ENCODE results near the gene TP53TG3. TPM values are rescaled to one million over a fixed set of nuclear protein-coding genes. Genes with fewer than 3 reads are reported as not detected.
"Not testable (repeated sequence)": the region's sequence is repeated elsewhere in the genome, so short reads cannot be mapped to it uniquely, and the experiment has no call there.

The TP53TG3 gene, protein sequence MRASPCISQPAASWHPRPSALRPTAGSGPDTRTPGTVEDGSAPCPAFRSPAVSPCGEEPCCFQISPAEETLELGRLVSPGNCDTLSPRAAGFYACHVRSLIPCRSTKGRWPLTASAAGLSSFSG
- total RNA-seq (2014; rRNA removed; shearing (Covaris generic)): not detected in 2 replicates

DNA sequence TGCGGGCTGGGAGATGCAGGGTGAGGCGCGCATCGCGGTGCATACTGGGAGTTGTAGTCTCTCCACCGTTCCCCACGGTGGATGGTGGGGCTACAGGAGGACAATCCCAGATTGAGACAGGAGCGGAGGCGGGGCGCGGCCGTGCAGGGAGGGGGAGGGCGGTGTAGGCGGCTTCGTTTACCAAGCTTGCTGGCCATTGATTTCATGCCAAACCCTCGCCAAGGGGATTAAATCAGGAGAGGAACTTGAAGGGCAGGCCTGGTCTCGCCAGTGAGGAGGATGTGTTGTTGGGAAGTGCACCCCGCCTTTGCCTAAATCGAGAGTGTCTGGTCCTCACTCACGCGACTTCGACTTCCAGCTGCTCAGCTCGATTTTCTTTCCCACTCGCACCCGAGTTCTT, at the start of gene TP53TG3:
Gene TP53TG3 (minus strand): TSS at position 101 of the 400 bp plus-strand sequence. CDS start 68 bp downstream, at position 33.
- H3K4me3 ChIP-seq (ENCODE audit: insufficient read depth, low read depth, low read length); DNase-seq; H3K36me3 ChIP-seq (replicated peaks; ENCODE audit: control insufficient read depth, insufficient read depth, low read length); H3K27me3 ChIP-seq (ENCODE audit: control insufficient read depth, insufficient read depth, low read length): not testable (repeated sequence)

- not testable (repeated sequence) for H3K27me3 ChIP-seq (ENCODE audit: control insufficient read depth, insufficient read depth, low read length); H3K4me3 ChIP-seq (ENCODE audit: insufficient read depth, low read depth, low read length); H3K36me3 ChIP-seq (replicated peaks; ENCODE audit: control insufficient read depth, insufficient read depth, low read length); DNase-seq
These were observed 25.1 kb downstream of the TP53TG3 start for GRCh38 chr16:32650876-32651275.

DNA sequence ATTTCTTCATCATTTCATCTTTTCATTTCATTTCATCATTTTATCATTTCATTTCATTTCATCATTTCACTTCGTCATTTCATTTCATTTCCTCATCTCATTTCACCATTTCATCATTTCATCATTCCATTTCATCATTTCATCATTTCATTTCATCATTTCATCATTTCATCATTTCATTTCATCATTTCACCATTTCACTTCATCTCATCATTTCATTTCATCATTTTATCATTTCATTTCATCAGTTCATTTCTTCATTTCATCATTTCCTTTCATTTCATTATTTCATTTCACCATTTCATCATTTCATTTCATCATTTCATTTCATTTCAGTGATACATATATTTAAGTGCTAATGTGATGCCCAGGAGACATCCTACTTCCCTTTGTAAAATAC, 28.4 kb downstream of the TP53TG3 start:
- not testable (repeated sequence) for H3K36me3 ChIP-seq (replicated peaks; ENCODE audit: control insufficient read depth, insufficient read depth, low read length); DNase-seq; H3K4me3 ChIP-seq (ENCODE audit: insufficient read depth, low read depth, low read length); H3K27me3 ChIP-seq (ENCODE audit: control insufficient read depth, insufficient read depth, low read length)

- H3K4me3 ChIP-seq (ENCODE audit: insufficient read depth, low read depth, low read length); DNase-seq; H3K36me3 ChIP-seq (replicated peaks; ENCODE audit: control insufficient read depth, insufficient read depth, low read length); H3K27me3 ChIP-seq (ENCODE audit: control insufficient read depth, insufficient read depth, low read length): not testable (repeated sequence)
These were observed 29.2 kb downstream of the TP53TG3 start for GRCh38 chr16:32646780-32647179.

GRCh38 chr16:32646177-32646576, 29.8 kb downstream of the TP53TG3 start:
- H3K4me3 ChIP-seq (ENCODE audit: insufficient read depth, low read depth, low read length); H3K36me3 ChIP-seq (replicated peaks; ENCODE audit: control insufficient read depth, insufficient read depth, low read length); H3K27me3 ChIP-seq (ENCODE audit: control insufficient read depth, insufficient read depth, low read length); DNase-seq: not testable (repeated sequence)

- H3K27me3 ChIP-seq (ENCODE audit: control insufficient read depth, insufficient read depth, low read length); DNase-seq; H3K4me3 ChIP-seq (ENCODE audit: insufficient read depth, low read depth, low read length); H3K36me3 ChIP-seq (replicated peaks; ENCODE audit: control insufficient read depth, insufficient read depth, low read length): not testable (repeated sequence)
These were observed 30.6 kb downstream of the TP53TG3 start for GRCh38 chr16:32645278-32645908.

DNA sequence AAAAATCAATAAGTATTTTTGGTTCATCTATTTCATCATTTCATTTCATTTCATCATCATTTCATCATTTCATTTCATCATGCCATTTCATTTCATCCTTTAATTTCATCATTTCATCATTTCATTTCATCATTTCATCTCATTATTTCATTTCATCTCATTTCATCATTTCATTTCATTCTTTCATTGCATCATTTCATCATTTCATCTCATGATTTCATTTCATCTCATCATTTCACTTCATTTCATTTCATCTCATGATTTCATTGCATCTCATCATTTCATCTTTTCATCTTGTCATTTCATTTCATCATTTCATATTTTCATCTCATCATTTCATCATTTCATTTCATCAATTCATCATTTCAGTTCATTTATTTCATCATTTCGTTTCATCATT, 31.2 kb downstream of the TP53TG3 start:
- H3K36me3 ChIP-seq (replicated peaks; ENCODE audit: control insufficient read depth, insufficient read depth, low read length); DNase-seq; H3K4me3 ChIP-seq (ENCODE audit: insufficient read depth, low read depth, low read length); H3K27me3 ChIP-seq (ENCODE audit: control insufficient read depth, insufficient read depth, low read length): not testable (repeated sequence)

DNA sequence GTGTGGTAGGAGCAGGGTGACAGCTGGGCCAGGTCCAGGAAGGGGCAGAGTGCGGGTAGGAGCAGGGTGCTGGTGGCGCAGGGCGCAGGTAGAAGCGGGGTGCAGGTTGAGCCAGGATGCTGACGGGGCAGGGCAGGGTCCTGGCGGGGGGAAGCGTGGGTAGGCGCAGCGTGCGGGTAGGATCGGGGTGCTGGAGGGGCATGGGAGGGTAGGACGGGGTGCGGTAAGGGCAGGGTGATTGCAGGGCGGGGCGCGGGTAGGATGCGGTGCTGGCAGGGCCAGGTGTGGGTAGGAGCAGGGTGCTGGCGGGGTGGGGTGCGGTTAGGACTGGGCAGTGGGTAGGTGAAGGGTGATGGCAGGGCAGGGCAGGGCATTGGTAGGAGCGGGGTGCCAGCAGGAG, 38.4 kb downstream of the TP53TG3 start:
- not testable (repeated sequence) for DNase-seq; H3K4me3 ChIP-seq (ENCODE audit: insufficient read depth, low read depth, low read length); H3K27me3 ChIP-seq (ENCODE audit: control insufficient read depth, insufficient read depth, low read length); H3K36me3 ChIP-seq (replicated peaks; ENCODE audit: control insufficient read depth, insufficient read depth, low read length)

DNA sequence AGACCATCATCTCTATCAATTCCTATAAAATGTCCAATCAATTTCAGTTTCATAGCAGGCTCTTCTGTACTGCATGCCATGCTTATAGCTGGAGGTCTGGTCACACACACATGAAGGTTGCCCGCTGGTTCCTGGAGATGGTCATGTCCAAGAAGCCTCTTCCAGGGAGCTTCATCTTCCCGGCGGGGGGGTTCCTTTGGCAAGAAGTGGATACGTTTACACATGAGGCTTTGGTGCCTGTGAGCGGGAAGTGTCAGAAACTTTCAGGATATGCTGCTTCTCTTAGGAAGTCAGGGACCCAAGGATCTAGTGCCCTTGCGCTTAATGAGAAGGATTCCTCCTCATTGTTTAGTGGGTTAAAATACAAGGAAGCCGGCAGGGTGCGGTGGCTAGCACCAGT, 43.9 kb downstream of the TP53TG3 start:
- not testable (repeated sequence) for H3K36me3 ChIP-seq (replicated peaks; ENCODE audit: control insufficient read depth, insufficient read depth, low read length); H3K27me3 ChIP-seq (ENCODE audit: control insufficient read depth, insufficient read depth, low read length); DNase-seq; H3K4me3 ChIP-seq (ENCODE audit: insufficient read depth, low read depth, low read length)

Measured in H7 (cell line).